ENCODE data around the gene FABP6. TPM values are rescaled to one million over a fixed set of nuclear protein-coding genes. Genes with fewer than 3 reads are reported as not detected.

Gene FABP6
- total and polyA plus RNA-seq, 10 donors = 0.24 TPM; not detected in 9

DNA sequence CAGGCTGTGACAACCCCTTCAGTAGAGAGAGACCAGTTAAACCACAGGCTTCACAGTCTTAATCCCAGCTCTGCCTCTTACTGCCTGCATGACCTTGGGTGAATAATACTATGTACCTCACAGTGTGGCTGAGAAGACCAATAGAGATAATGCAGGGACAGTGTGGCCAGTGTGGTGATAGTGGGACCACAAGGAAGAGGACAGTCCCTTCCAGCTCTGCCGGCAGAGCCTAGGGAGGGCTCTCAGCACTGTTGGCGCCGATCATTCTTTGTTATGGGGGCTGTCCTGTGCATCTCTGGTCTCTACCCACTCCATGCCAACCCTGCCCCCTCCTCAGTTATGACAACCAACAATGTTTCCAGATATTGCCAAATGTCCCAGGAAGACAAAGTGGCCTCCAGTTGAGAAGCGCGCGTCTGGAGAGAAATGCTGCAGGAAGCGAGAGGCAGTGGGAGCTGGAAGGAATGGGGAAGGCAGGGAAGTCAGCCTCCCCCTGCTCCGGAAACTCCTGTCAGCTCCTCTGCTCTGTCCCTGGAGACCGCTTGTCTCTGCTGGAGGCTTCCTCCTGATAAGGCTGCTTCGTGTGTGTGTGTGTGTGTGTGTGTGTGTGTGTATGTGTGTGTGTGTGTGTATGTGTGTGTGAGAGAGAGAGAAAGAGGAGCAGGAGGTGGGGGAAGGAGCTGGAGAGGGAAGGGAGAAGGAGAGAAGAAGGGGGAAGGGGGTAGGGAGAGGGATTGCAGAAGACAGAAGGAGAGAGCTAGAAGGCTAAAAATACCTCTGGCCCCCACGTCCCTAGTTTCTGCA is 31.8 kb upstream of the FABP6 start:
- intact Hi-C loops (cut with DNase I; ENCODE audit: low total_unique reads) = loop anchor here (5.0 kb wide), 1 partner anchor 150 kb away; no protein-coding TSS in a partner anchor
- TF ChIP-seq POLR2AphosphoS5 (IDR thresholded peaks at IDR 0.05) = no peak
- TF ChIP-seq, protein P1, sequence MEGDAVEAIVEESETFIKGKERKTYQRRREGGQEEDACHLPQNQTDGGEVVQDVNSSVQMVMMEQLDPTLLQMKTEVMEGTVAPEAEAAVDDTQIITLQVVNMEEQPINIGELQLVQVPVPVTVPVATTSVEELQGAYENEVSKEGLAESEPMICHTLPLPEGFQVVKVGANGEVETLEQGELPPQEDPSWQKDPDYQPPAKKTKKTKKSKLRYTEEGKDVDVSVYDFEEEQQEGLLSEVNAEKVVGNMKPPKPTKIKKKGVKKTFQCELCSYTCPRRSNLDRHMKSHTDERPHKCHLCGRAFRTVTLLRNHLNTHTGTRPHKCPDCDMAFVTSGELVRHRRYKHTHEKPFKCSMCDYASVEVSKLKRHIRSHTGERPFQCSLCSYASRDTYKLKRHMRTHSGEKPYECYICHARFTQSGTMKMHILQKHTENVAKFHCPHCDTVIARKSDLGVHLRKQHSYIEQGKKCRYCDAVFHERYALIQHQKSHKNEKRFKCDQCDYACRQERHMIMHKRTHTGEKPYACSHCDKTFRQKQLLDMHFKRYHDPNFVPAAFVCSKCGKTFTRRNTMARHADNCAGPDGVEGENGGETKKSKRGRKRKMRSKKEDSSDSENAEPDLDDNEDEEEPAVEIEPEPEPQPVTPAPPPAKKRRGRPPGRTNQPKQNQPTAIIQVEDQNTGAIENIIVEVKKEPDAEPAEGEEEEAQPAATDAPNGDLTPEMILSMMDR (IDR thresholded peaks at IDR 0.05 in 8 of 11, conservative IDR thresholded peaks at IDR 0.05 in 3 of 11) = no peak
- no peak for TF ChIP-seq POLR2A (IDR thresholded peaks at IDR 0.05)
- Histone ChIP-seq H3K27ac (peak overlapping the region in 4 of 8 donors; percentile 14 to 47 (median 36)), H3K4me1 (peaks cover 0 to 33% (median 23%) of the 10 kb centered on the region in 6 donors), H3K36me3 (no peaks in the 10 kb centered on the region), H3K4me3 (no peak overlapping the region), H3K9me3 (no peaks in the 10 kb centered on the region), H3K27me3 (replicated peaks in 1 of 7) (peaks cover 0 to 30% (median 0%) of the 10 kb centered on the region in 7 donors)
- no peak for DNase-seq
- 21 to 24% (median 23%) methylated on average over 10 to 11 of the region's 11 CpGs for WGBS, 5 donors

DNA sequence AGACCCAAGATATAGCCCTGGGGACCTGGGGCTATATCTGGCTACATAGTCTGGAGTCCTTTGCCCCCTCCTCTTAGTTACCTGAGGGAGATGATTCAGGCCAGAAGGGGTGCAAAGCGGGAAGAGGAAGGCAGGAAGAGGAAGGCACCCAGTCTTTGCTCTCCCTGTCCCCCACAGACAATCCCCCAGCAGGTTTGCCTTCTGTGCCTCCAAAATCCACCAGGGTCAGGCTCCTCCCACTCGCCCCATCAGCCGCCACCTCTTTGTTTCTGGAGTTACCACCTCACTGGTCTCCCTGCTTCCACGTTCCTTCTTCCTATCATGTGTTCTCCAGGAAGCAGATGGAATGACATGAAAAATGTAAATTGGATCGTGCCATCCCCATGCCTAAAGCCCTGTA is 31.2 kb upstream of the FABP6 start:
- DNase-seq = no peak
- Histone ChIP-seq H3K27me3 (replicated peaks in 1 of 7) (peaks cover 0 to 30% (median 0%) of the 10 kb centered on the region in 7 donors), H3K4me3 (no peak overlapping the region), H3K9me3 (no peaks in the 10 kb centered on the region), H3K27ac (peak overlapping the region in 1 of 8 donors; percentile 47), H3K4me1 (peaks cover 0 to 33% (median 23%) of the 10 kb centered on the region in 6 donors), H3K36me3 (no peaks in the 10 kb centered on the region)
- TF ChIP-seq, protein P1 (IDR thresholded peaks at IDR 0.05 in 8 of 11, conservative IDR thresholded peaks at IDR 0.05 in 3 of 11) = no peak
- TF ChIP-seq POLR2A (IDR thresholded peaks at IDR 0.05) (no peak), POLR2AphosphoS5 (IDR thresholded peaks at IDR 0.05) (no peak)
- WGBS, 5 donors = 37 to 52% (median 40%) methylated on average over 5 of the region's 5 CpGs
- intact Hi-C loops (cut with DNase I; ENCODE audit: low total_unique reads) = loop anchor here (5.0 kb wide), 1 partner anchor 149 kb away; no protein-coding TSS in a partner anchor

DNA sequence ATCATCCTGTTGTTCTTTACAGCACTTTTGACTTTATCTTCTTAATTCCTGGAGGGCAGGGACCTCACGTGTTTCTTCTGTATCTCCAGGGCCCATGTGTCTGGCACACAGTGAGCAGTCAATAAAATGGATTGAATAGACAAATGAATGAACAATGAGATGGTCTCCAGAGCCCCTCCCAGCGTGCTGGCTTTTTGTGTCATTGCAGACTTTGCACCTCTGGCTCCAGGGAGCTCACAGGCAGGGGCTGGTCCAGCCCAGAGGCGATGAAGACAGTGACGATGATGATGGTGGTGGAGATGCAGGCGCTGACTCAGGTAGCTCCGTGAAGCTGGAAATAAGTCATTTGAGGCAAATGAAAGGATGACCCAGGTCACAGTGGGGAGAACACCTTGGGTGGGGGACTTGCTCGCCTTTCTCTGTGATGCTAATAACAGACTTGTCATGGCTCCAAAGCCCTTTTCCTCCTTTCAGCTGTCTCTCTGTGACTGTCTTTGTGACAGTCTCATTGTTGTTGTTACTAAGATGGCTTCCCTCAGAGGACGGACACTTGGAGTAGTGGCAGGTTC is 30.4 kb upstream of the FABP6 start:
- no peak for TF ChIP-seq POLR2A (IDR thresholded peaks at IDR 0.05)
- TF ChIP-seq, protein P1 (IDR thresholded peaks at IDR 0.05 in 8 of 11, conservative IDR thresholded peaks at IDR 0.05 in 3 of 11) = no peak
- TF ChIP-seq POLR2AphosphoS5 (IDR thresholded peaks at IDR 0.05) = no peak
- H3K9me3 ChIP-seq = no peaks in the 10 kb centered on the region
- WGBS, 5 donors = 46 to 58% (median 53%) methylated on average over 7 to 8 of the region's 8 CpGs
- peak overlapping the region in 4 of 8 donors; percentile 27 to 67 (median 32) for H3K27ac ChIP-seq
- no peak for DNase-seq
- H3K4me1 ChIP-seq = peaks cover 0 to 33% (median 23%) of the 10 kb centered on the region in 6 donors
- intact Hi-C loops (cut with DNase I; ENCODE audit: low total_unique reads) = loop anchor here (5.0 kb wide), 1 partner anchor 148 kb away; no protein-coding TSS in a partner anchor
- no peaks in the 10 kb centered on the region for H3K36me3 ChIP-seq
- H3K27me3 ChIP-seq (replicated peaks in 1 of 7) = peaks cover 0 to 30% (median 0%) of the 10 kb centered on the region in 7 donors
- H3K4me3 ChIP-seq = peak overlapping the region in 7 of 8 donors; percentile 3 to 66 (median 26)
